Stimulated activated CD8-positive, alpha-beta memory T cell treated with anti-CD3 and anti-CD28 coated beads, Interleukin-2, amount 100 ng/mL, for 48 hours (primary cell): ENCODE measurements around the gene ZNF107.

Experiments used
- DNase-seq, 2 donors: peaks; one replicate each; pipeline ENCODE4 v3.0.0-alpha.2; 2020; ENCODE audit warnings: low read depth in 2 of 2

Gene ZNF107

DNA sequence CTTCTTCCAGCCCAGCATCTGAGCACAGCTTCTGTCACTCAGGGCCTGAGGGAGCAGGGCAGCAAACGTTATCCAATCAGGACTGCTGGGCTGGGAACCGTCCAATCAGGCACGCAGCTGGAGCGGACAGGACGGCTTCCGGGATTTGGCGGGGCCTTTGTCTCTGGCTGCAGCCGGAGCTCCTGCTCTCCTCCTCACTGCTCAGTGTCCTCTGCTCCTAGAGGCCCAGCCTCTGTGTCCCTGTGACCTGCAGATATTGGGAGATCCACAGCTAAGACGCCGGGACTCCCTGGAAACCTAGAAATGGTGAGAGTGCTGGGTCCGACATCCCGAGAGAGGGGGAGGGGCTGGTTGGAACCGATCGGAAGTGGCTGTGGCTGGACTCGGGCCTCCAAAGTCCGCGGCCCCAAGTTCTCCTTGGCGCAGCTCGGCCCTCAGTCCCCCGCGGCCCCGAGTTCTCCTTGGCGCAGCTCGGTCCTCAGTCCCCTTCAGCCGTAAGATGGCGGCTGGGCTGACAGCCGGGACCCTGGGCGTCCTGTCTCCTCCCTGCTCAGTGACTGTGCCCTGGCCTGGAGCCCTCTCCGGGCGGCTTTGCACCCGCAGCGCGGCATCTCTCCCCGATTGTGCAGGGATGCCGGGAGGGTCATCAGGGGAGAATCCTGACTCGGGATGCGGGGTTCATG, at the start of gene ZNF107:
TSS of gene ZNF107 (plus strand) at position 154 of the 683 bp plus-strand sequence. CDS start at position 304, 150 bp downstream.
- DNase-seq = peak; percentile 65 to 70

- no peak for DNase-seq
Observed at GRCh38 chr7:64618785-64619456, 47.0 kb upstream of the ZNF107 start.

DNA sequence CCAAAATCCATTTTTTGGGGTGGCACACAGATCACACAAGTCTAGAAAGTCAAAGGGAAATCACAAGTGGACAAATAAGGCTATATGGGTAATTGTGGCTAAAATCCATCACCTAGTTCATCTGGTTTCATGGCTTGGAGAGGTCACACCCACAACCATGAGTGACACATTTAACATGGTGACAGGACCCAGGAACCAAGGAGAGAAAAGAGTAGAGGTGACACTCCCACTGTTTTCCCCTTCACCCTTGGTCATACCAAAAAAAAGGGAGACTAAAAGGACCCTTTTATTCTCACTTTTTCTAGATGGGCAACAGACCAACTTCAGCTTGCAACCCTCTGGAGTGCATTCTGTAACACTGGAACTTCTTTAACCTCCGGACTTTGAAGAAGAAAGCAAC, 46.2 kb upstream of the ZNF107 start:
- DNase-seq = no peak

GRCh38 chr7:64621656-64622055, 44.3 kb upstream of the ZNF107 start:
- no peak for DNase-seq

GRCh38 chr7:64625114-64626082, 40.5 kb upstream of the ZNF107 start:
- DNase-seq = no peak

GRCh38 chr7:64626083-64626469, 39.9 kb upstream of the ZNF107 start:
- DNase-seq = no peak

DNA sequence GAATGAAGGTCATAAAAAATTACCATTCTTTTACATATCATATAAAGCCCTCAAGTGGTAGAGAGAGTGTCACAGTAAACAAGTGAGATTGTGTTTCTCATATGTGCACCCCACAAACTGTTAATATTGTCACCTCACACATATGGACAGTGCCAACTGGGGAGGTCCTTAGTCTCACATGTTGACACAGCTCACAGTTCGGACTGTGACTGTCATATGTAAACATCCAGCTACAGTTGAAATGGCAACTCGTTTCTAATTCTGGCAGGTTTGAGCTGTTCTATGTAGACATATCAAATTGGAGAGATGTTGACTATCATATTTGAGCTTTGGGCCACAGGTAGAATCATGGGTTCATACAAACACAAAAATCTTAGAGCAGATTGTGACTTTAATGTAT, 39.4 kb upstream of the ZNF107 start:
- no peak for DNase-seq

DNA sequence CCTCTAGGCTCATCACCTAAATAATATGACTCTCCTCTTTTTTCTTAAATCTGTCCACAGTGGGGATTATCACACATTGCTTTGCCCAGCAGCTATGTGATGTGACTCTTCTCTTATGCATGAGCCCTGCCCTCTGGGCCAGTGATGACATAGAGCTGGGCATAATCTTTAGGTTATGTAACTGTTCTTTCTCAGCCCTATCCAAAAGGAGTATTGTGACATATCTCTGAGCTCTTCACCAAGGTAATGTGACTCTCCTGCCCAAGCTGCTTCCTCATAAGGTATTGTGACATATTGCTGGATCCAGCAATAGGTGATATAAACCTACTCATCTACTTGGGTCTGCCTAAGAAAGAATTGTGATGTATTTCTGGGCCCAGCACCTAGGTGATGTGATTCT, 37.7 kb upstream of the ZNF107 start:
- no peak for DNase-seq

- DNase-seq = no peak
Observed at GRCh38 chr7:64628721-64629120, 37.2 kb upstream of the ZNF107 start.

GRCh38 chr7:64630496-64630895, 35.4 kb upstream of the ZNF107 start:
- no peak for DNase-seq

- no peak for DNase-seq
Observed at GRCh38 chr7:64632029-64632428, 33.9 kb upstream of the ZNF107 start.

- no peak for DNase-seq
Observed at GRCh38 chr7:64633401-64633800, 32.5 kb upstream of the ZNF107 start.

GRCh38 chr7:64634406-64635062, 31.4 kb upstream of the ZNF107 start:
- DNase-seq = no peak

- peak in 1 of 2 donors; percentile 4 for DNase-seq
Observed at GRCh38 chr7:64636386-64636785, 29.5 kb upstream of the ZNF107 start.

DNA sequence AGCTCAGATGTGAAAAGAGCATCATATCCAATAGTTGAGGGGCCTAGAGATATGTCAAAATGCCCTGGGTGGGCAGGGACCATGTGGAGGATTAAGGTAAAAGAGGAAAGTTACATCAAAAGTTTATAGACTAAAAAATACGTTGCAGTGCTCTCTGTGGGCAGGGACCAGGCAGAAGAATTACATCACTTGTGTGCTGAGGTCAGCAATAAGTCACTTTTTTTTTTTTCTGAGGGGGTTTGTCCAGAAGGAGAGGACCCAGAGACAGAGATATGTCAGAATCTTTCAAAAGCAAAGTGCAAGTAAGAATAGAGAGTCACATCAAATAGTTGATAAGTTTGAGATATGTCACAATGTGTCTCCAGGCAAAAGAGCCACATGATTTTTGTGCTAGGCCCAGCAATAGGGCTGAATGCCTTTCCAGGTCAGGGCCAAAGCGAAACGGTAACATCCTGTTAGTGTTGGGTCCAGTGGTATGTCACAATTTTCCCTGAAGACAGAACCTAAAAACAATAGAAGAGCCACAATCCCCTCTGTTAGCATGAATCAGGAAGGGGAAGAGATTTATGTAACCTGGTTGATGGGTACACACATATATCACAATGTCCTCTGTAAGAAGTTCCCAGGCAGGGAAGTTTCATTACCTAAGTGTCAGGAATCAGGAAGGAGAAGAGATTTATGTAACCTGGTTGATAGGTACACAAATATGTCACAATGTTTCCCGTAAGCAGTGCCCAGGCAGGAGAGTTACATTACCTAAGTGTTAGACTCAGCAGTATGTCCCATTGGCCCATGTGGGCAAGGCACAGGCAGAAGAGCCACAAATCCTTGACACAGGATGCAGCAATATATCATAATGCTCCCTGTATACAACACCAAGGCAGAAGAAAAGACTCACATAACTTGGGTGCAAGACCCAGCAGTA, 28.1 kb upstream of the ZNF107 start:
- no peak for DNase-seq

- DNase-seq = no peak
Observed at GRCh38 chr7:64638822-64639221, 27.1 kb upstream of the ZNF107 start.

- no peak for DNase-seq
Observed at GRCh38 chr7:64639267-64640001, 26.5 kb upstream of the ZNF107 start.

- no peak for DNase-seq
Observed at GRCh38 chr7:64640504-64640903, 25.4 kb upstream of the ZNF107 start.

DNA sequence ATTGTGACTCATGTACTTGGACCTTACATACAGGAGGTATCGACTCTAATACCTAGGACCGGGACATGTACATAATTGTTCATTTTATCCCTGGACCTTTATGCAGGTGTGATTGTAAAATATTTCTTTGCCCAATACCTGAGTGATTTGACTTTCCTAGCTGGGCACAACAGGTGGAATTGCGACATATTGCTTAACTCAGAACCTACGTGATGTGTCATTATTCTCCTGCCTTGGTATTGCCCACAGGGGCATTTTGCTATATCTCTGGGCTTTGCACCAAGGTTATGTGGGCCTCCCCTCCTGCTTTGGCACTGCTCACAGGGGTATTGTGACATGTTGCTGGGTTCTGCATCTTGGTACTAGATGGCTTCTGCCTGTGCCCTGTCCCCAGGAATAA, 23.9 kb upstream of the ZNF107 start:
- no peak for DNase-seq

- DNase-seq = no peak
Observed at GRCh38 chr7:64642875-64643274, 23.1 kb upstream of the ZNF107 start.
